Naive thymus-derived CD8-positive, alpha-beta T cell (primary cell): ENCODE measurements around the gene NUDT1. TPM values are rescaled to one million over a fixed set of nuclear protein-coding genes. Genes with fewer than 3 reads are reported as not detected.

ENCODE experiments used
- ATAC-seq, 2 donors: fragments of 150-1000 bp; cut with Tn5 transposase in 1 of 2; sonication (Bioruptor Pico), chemical (Tn5 transposase) in 1 of 2; 1 replicate in 1 of 2; 2 replicates in 1 of 2; pipeline ENCODE4 v1.10.0; 2021; ENCODE audit warnings: mild to moderate bottlenecking in 2 of 2, moderate library complexity in 2 of 2
- POLR2A ChIA-PET: fragments of 350-600 bp; sonication (Branson Sonifier 250); formaldehyde crosslinking; loops from one replicate; lab custom pipeline; 2021; ENCODE audit warnings: antibody characterized with exemption; lab: Charles Lee
- DNase-seq, 10 donors: peaks; one replicate each; pipeline versions ENCODE4 v3.0.0 to v3.0.0-alpha.2; 2020 to 2022
- H3K27ac Mint-ChIP-seq, 10 donors: one replicate each; pipeline ENCODE4 v1.8.0; 2020 to 2022; ENCODE audit warnings: mild to moderate bottlenecking in 10 of 10, mixed read lengths in 10 of 10, moderate library complexity in 4 of 10, inconsistent platforms in 1 of 10
- H3K27me3 Mint-ChIP-seq, 5 donors: one replicate each; pipeline ENCODE4 v1.8.0; 2021 to 2022; ENCODE audit warnings: mixed read lengths in 5 of 5
- H3K36me3 Mint-ChIP-seq, 3 donors: one replicate each; pipeline ENCODE4 v1.8.0; 2020 to 2022; ENCODE audit warnings: mixed read lengths in 3 of 3, mild to moderate bottlenecking in 2 of 3, inconsistent platforms in 1 of 3
- H3K4me1 Mint-ChIP-seq, 4 donors: one replicate each; pipeline ENCODE4 v1.8.0; 2021 to 2022; ENCODE audit warnings: mixed read lengths in 4 of 4
- H3K4me3 Mint-ChIP-seq, 10 donors: one replicate each; pipeline ENCODE4 v1.8.0; 2020 to 2022; ENCODE audit warnings: mild to moderate bottlenecking in 10 of 10, mixed read lengths in 10 of 10, moderate library complexity in 6 of 10, inconsistent platforms in 1 of 10
- H3K9me3 Mint-ChIP-seq, 9 donors: one replicate each; pipeline ENCODE4 v1.8.0; 2020 to 2022; ENCODE audit warnings: mixed read lengths in 9 of 9, mild to moderate bottlenecking in 3 of 9, inconsistent platforms in 1 of 9, moderate library complexity in 1 of 9
- polyA plus RNA-seq, 3 donors: library from polyadenylated mRNA; unstranded; fragments of 300-500 nt; fragmentation: Illumina TruSeq; gene quantifications; one replicate each; pipeline ENCODE4 v1.2.3, GENCODE V29; 2021
- total RNA-seq, 8 experiments: library from RNA in 2 of 8; stranded (reverse) in 2 of 8; gene quantifications; one replicate each; pipeline ENCODE4 v1.2.3 and lab custom pipeline; 2021 to 2026

Gene NUDT1
- total and polyA plus RNA-seq, 5 experiments from 2014 or later: 17.1 to 62.3 (median 52.0) TPM

- no peak for ATAC-seq
- H3K4me3 Mint-ChIP-seq: peak overlapping the region in 7 of 10 donors; percentile 15 to 72 (median 47)
- H3K27ac Mint-ChIP-seq: peak overlapping the region in 3 of 10 donors; percentile 1 to 32 (median 25)
These were observed 11.8 kb upstream of the NUDT1 start for GRCh38 chr7:2230226-2230625.

DNA sequence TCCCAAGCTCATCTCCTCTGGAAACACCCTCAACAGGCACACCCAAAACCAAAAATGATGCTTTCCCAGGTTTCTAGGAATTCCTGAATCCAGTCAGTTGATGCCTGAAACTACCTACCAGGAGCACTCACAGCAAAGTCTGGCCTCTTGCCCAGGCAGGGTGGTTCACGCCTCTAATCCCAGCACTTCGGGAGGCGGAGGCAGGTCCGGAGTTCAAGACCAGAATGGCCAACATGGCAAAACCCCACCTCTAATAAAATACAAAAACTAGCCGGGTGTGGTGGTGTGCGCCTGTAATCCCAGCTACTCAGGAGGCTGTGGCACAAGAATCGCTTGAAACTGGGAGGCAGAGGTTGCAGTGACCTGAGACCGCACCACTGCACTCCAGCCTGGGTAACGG lies 11.1 kb upstream of the NUDT1 start:
- H3K27ac Mint-ChIP-seq: peak overlapping the region in 2 of 10 donors; percentile 32 to 63

More at GRCh38 chr7:2230226-2230625, 11.8 kb upstream of the NUDT1 start:
- Mint-ChIP-seq H3K36me3 (peaks cover 3 to 46% (median 7%) of the 10 kb centered on the region in 3 donors), H3K27me3 (no peaks in the 10 kb centered on the region), H3K9me3 (no peaks in the 10 kb centered on the region), H3K4me1 (peaks cover 19 to 55% (median 39%) of the 10 kb centered on the region in 4 donors)
- POLR2A ChIA-PET: interaction anchor here (1.5 kb wide), 1 partner anchor 11 kb away, joined by 5 read pairs; no protein-coding TSS in a partner anchor
- no peak for DNase-seq

DNA sequence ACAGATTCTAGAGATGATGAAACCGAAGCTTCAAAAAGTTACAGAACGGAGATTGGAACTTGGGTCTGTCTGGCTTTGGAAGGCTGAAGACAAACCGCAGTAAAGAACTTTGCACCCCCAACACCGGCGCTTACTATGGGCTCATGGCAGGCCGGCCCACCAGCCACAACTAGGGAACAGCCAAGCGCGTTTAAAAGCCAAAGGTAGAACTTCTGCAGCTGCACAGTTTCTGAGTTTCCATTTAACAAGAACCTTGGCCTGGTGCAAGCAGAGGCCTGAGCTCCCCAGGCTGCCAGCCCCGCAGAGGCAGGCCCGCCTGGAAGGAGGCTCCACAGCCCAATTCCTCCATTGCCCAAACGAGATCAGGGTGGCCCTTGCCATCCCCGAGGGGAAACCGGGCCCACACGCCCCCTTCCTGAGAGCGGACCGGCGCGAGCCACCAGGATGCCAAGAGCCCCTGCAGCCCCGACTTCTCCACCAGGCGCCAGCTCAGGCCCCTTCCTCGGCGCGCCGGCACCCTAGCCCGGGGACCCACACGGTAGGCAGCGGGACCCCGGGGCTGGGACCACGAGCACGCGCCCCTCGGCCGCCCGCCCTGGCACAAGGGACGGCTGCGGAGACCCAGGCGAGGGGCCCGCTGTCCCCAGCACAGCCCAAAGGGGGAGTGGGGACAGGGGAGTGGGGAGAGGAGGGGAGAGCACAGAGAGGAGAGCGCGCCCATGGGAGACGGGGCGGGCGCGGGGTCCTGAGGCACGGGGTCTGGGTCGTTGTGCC lies 9.8 kb upstream of the NUDT1 start:
- ATAC-seq: peak; percentile 68 to 72
- POLR2A ChIA-PET: interaction anchor here (0.7 to 1.6 kb wide), 4 partner anchors 10 to 803 kb away, joined by 3 to 7 read pairs (median 4); partner anchors contain the start of genes EIF3B, MRM2 and NUDT1
- peaks cover 16 to 52% (median 42%) of the 10 kb centered on the region in 4 donors for H3K4me1 Mint-ChIP-seq

More for the DNA sequence above, 11.1 kb upstream of the NUDT1 start:
- Mint-ChIP-seq H3K4me3 (peak overlapping the region in 5 of 10 donors; percentile 16 to 72 (median 47)), H3K9me3 (no peaks in the 10 kb centered on the region), H3K4me1 (peaks cover 19 to 54% (median 40%) of the 10 kb centered on the region in 4 donors), H3K36me3 (peaks cover 3 to 44% (median 7%) of the 10 kb centered on the region in 3 donors), H3K27me3 (no peaks in the 10 kb centered on the region)
- DNase-seq: no peak
- ATAC-seq: no peak
- POLR2A ChIA-PET: interaction anchor here (1.5 kb wide), 1 partner anchor 10 kb away, joined by 5 read pairs; no protein-coding TSS in a partner anchor

DNA sequence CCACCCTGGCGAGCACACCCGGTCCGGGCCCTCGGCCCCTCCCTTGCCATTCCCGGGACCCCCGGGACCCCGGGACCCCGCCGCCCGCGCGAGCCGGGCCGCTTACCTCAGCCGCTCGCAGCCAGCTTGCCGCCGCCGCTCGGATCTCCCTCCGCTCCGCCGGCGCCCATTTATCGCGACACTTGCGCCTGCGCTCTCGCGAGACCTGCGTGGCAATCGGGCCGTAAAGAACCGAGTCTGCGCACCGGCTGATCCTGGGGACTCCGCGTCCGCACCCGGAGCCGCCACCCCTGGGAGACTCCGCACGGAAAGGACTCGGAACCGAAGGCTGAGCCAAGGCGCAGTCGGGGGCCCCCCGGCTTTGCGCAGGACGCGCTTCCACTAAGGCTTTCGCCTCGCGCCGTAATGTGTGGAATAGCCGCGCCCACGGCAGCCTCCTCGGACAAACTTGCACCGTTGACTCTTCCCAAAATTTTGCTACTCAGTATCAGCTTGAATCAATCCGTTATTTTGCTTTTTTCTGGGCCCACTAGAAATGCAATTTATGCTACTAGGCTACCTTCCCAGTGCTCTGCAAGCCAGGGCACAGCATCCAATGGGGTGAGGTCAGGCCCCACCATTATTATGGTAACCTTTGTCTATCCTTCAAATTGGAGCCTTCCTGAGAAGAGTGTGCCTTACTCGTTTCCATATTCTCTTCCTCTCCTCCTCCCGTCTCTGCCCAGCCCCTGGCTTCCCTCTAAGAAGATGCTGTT lies 9.1 kb upstream of the NUDT1 start, which contains the start of gene MAD1L1:
TSS of gene MAD1L1 (minus strand) at position 180 of the 755 bp plus-strand sequence. CDS start 2,812 bp downstream, outside the sequence.
- ATAC-seq: peak; percentile 92 to 94

More for the DNA sequence above, 9.8 kb upstream of the NUDT1 start:
- Mint-ChIP-seq H3K9me3 (no peaks in the 10 kb centered on the region), H3K27me3 (no peaks in the 10 kb centered on the region), H3K27ac (peak overlapping the region; percentile 53 to 91 (median 81)), H3K4me3 (peak overlapping the region; percentile 78 to 93 (median 88)), H3K36me3 (peaks cover 0 to 41% (median 3%) of the 10 kb centered on the region in 3 donors)
- DNase-seq: peak in 4 of 10 donors; percentile 24 to 46 (median 28)

GRCh38 chr7:2233926-2234325 lies 8.1 kb upstream of the NUDT1 start:
- Mint-ChIP-seq H3K9me3 (no peaks in the 10 kb centered on the region), H3K36me3 (peaks cover 0 to 44% (median 3%) of the 10 kb centered on the region in 3 donors), H3K4me3 (peak overlapping the region; percentile 36 to 92 (median 64)), H3K27me3 (no peaks in the 10 kb centered on the region), H3K4me1 (peaks cover 16 to 51% (median 44%) of the 10 kb centered on the region in 4 donors), H3K27ac (peak overlapping the region in 2 of 10 donors; percentile 8 to 16)
- no peak for DNase-seq
- ATAC-seq: no peak
- POLR2A ChIA-PET: interaction anchor here (0.7 to 1.0 kb wide), 2 partner anchors 15 to 135 kb away, joined by 3 read pairs; no protein-coding TSS in a partner anchor

More for the DNA sequence above, 9.1 kb upstream of the NUDT1 start, which contains the start of gene MAD1L1:
- peaks cover 0 to 44% (median 3%) of the 10 kb centered on the region in 3 donors for H3K36me3 Mint-ChIP-seq
- POLR2A ChIA-PET: interaction anchor here (1.4 to 1.6 kb wide), 3 partner anchors 9 to 122 kb away, joined by 3 to 7 read pairs (median 5); partner anchors contain the start of genes EIF3B, MRM2 and NUDT1
- no peaks in the 10 kb centered on the region for H3K27me3 Mint-ChIP-seq
- peak within 1 kb of the TSS; percentile 85 to 96 (median 92) for H3K4me3 Mint-ChIP-seq
- H3K4me1 Mint-ChIP-seq: peaks cover 16 to 49% (median 44%) of the 10 kb centered on the region in 4 donors
- H3K27ac Mint-ChIP-seq: peak within 1 kb of the TSS; percentile 76 to 97 (median 92)
- DNase-seq: peak; percentile 82 to 93 (median 88)
- H3K9me3 Mint-ChIP-seq: no peaks in the 10 kb centered on the region

- Mint-ChIP-seq H3K9me3 (no peaks in the 10 kb centered on the region), H3K4me3 (peak overlapping the region in 2 of 10 donors; percentile 28 to 54), H3K27me3 (no peaks in the 10 kb centered on the region), H3K36me3 (peaks cover 0 to 41% (median 3%) of the 10 kb centered on the region in 3 donors), H3K27ac (peak overlapping the region in 4 of 10 donors; percentile 66 to 84 (median 78)), H3K4me1 (peaks cover 6 to 52% (median 29%) of the 10 kb centered on the region in 4 donors)
- DNase-seq (peak in 1 of 10 donors; percentile 36), ATAC-seq (no peak)
- POLR2A ChIA-PET: no interaction called here
These were observed 4.9 kb upstream of the NUDT1 start for GRCh38 chr7:2237109-2237602.

DNA sequence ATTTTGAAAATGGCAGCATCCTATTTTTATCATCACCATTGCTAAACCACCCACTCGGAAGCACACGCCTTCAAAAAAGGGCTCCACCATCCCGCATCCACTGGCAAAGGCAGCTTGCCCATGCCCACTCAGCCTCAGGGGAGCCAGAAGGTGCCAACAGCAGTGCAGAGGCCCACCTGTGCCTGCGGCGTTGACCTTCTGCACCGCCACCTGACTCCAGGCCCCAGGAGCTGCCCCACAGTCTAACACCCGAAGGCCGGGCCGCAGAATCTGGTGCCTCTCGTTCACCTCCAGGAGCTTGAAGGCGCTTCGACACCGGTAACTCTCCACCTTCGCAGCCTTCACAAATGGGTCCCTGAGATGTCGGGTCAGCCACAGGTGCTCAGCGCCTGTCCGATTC lies 2.8 kb upstream of the NUDT1 start:
- H3K36me3 Mint-ChIP-seq: peaks cover 0 to 40% (median 3%) of the 10 kb centered on the region in 3 donors
- DNase-seq: no peak
- ATAC-seq: no peak
- H3K27ac Mint-ChIP-seq: peak overlapping the region in 1 of 10 donors; percentile 69
- no peaks in the 10 kb centered on the region for H3K27me3 Mint-ChIP-seq
- peaks cover 7 to 53% (median 30%) of the 10 kb centered on the region in 4 donors for H3K4me1 Mint-ChIP-seq
- POLR2A ChIA-PET: no interaction called here
- no peaks in the 10 kb centered on the region for H3K9me3 Mint-ChIP-seq
- H3K4me3 Mint-ChIP-seq: peak overlapping the region in 3 of 10 donors; percentile 28 to 81 (median 48)

GRCh38 chr7:2242541-2243429 lies 759 bp downstream of the NUDT1 start:
- H3K27ac Mint-ChIP-seq: peak overlapping the region; percentile 84 to 97 (median 92)
- H3K9me3 Mint-ChIP-seq: no peaks in the 10 kb centered on the region
- H3K36me3 Mint-ChIP-seq: peaks cover 0 to 19% (median 0%) of the 10 kb centered on the region in 3 donors
- peak overlapping the region; percentile 86 to 97 (median 90) for H3K4me3 Mint-ChIP-seq
- ATAC-seq (peak; percentile 54 to 64), DNase-seq (peak in 3 of 10 donors; percentile 23 to 38 (median 35))
- H3K27me3 Mint-ChIP-seq: no peaks in the 10 kb centered on the region
- peaks cover 10 to 59% (median 27%) of the 10 kb centered on the region in 4 donors for H3K4me1 Mint-ChIP-seq
- POLR2A ChIA-PET: interaction anchor here (0.8 to 1.5 kb wide), 4 partner anchors 10 to 268 kb away, joined by 3 to 5 read pairs (median 4); partner anchors contain the start of gene MAD1L1

GRCh38 chr7:2243458-2243857 lies 1.4 kb downstream of the NUDT1 start:
- Mint-ChIP-seq H3K4me3 (peak overlapping the region in 8 of 10 donors; percentile 1 to 92 (median 58)), H3K27me3 (no peaks in the 10 kb centered on the region), H3K9me3 (no peaks in the 10 kb centered on the region), H3K4me1 (peaks cover 10 to 57% (median 33%) of the 10 kb centered on the region in 4 donors), H3K27ac (peak overlapping the region in 2 of 10 donors; percentile 25 to 33), H3K36me3 (peaks cover 0 to 13% (median 0%) of the 10 kb centered on the region in 3 donors)
- ATAC-seq: no peak
- no peak for DNase-seq
- POLR2A ChIA-PET: no interaction called here

DNA sequence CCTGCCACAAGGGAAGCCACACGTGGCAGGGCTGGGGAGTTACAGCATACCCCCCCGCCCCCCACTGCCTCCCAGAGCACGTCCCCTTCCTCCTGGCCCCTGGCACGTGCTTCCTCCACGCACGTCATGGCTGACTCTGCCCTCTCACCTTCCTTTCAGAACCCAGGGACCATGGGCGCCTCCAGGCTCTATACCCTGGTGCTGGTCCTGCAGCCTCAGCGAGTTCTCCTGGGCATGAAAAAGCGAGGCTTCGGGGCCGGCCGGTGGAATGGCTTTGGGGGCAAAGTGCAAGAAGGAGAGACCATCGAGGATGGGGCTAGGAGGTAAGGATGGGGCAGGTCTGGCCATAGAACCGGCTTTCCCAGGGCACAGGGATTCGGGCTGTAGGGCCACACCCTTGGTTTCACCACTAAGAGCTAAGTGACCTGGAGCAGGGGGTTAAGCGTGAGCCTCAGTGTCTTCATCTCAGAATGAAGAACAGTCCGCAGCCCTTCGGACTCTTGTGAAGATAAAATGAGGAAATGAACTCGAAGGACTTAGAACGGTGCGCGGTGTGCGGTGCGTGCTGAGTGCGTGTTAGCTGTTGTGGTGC lies 2.5 kb downstream of the NUDT1 start:
- H3K4me1 Mint-ChIP-seq: peaks cover 15 to 66% (median 40%) of the 10 kb centered on the region in 4 donors
- H3K27me3 Mint-ChIP-seq: no peaks in the 10 kb centered on the region
- H3K9me3 Mint-ChIP-seq: no peaks in the 10 kb centered on the region
- POLR2A ChIA-PET: no interaction called here
- DNase-seq (no peak), ATAC-seq (no peak)
- peaks cover 0 to 6% (median 0%) of the 10 kb centered on the region in 3 donors for H3K36me3 Mint-ChIP-seq
- H3K4me3 Mint-ChIP-seq: peak overlapping the region in 2 of 10 donors; percentile 24 to 29
- H3K27ac Mint-ChIP-seq: peak overlapping the region in 1 of 10 donors; percentile 62
